Memory B cell (primary cell): ENCODE measurements around the gene FANCF.

Experiments used
- ATAC-seq: fragments of 150-1000 bp; cut with Tn5 transposase; 2 replicates; pipeline ENCODE4 v1.10.0; 2021; ENCODE audit warnings: low read depth, mild to moderate bottlenecking, moderate library complexity
- DNase-seq, 2 donors: peaks; one replicate each; pipeline ENCODE4 v3.0.0; 2022; ENCODE audit warnings: low spot score in 2 of 2
- H3K27ac Mint-ChIP-seq: one replicate; pipeline ENCODE4 v1.8.0; 2022; ENCODE audit warnings: mild to moderate bottlenecking, moderate library complexity, mixed read lengths
- H3K27me3 Mint-ChIP-seq: one replicate; pipeline ENCODE4 v1.8.0; 2022; ENCODE audit warnings: mixed read lengths
- H3K36me3 Mint-ChIP-seq: one replicate; pipeline ENCODE4 v1.8.0; 2022; ENCODE audit warnings: mild to moderate bottlenecking, mixed read lengths
- H3K4me1 Mint-ChIP-seq: one replicate; pipeline ENCODE4 v1.8.0; 2022; ENCODE audit warnings: mixed read lengths
- H3K4me3 Mint-ChIP-seq: one replicate; pipeline ENCODE4 v1.8.0; 2022; ENCODE audit warnings: mild to moderate bottlenecking, moderate library complexity, mixed read lengths
- H3K9me3 Mint-ChIP-seq: one replicate; pipeline ENCODE4 v1.8.0; 2022; ENCODE audit warnings: mixed read lengths

Gene FANCF

DNA sequence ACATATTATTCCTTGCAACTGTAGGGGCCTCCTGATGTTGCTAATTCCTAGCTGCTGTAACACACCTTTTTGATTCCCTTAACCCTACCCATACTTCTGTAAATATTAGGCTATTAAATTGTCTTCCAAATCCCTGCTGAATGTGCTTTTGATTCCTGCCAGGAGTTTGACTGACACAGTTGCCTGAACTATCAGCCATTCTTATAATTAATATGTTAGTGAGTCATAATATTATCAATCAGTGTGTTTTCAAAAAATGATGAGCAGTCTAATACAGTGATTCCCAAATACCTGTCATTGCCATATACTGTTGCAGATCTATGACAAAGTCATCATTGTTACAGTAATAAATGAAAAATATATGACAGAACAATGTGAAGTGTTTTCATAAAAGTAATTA is 15.9 kb upstream of the FANCF start:
- DNase-seq (no peak), ATAC-seq (no peak)
- Mint-ChIP-seq H3K27me3 (no peaks in the 10 kb centered on the region), H3K4me1 (no peaks in the 10 kb centered on the region), H3K4me3 (no peak overlapping the region), H3K9me3 (no peaks in the 10 kb centered on the region), H3K27ac (no peak overlapping the region), H3K36me3 (no peaks in the 10 kb centered on the region)

DNA sequence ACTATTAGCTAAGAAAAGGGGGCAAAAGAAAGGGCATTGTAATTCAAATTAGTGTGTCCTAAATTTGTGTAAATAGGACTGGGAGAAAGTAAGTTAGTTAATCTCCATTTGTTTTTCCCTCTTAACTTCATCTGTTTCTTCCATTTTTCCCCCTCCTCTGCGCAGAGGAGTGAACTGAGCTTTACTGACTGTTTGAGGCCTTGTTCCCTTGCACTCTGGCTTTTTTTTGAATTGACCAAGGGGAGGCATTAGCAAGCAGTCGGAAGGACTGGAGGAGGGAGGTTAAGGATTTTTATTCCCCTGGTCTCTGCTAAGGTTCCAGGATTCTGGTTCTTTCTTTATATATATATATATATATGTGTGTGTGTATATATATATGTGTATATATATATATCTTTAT is 15.2 kb upstream of the FANCF start:
- Mint-ChIP-seq H3K36me3 (no peaks in the 10 kb centered on the region), H3K27me3 (no peaks in the 10 kb centered on the region), H3K4me3 (no peak overlapping the region), H3K4me1 (no peaks in the 10 kb centered on the region), H3K9me3 (no peaks in the 10 kb centered on the region), H3K27ac (no peak overlapping the region)
- no peak for DNase-seq
- ATAC-seq: no peak

DNA sequence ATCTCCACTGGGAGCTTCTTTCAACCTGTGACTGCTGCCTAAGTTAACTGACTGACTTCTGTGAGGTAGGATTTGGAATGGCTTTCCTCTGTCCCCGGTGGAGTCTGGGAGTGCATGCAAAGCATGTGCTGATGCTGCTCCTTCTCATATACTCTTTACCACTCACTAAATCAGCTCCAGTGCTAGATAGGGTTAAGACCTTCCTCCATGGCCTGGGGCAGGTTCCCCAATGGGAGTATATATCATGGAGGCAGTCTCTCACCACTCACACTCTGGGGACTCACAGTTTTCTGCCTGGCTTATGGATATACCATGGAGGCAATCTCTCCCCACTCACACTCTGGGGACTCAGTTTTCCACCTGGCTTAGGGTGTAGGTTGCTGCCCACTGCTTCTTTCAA is 10.1 kb upstream of the FANCF start:
- no peaks in the 10 kb centered on the region for H3K9me3 Mint-ChIP-seq
- peaks cover 5% of the 10 kb centered on the region for H3K4me1 Mint-ChIP-seq
- H3K4me3 Mint-ChIP-seq: no peak overlapping the region
- DNase-seq (no peak), ATAC-seq (no peak)
- peaks cover 3% of the 10 kb centered on the region for H3K36me3 Mint-ChIP-seq
- no peak overlapping the region for H3K27ac Mint-ChIP-seq
- no peaks in the 10 kb centered on the region for H3K27me3 Mint-ChIP-seq

GRCh38 chr11:22634897-22635629 is 9.4 kb upstream of the FANCF start:
- no peak for ATAC-seq
- DNase-seq: no peak
- H3K27me3 Mint-ChIP-seq: no peaks in the 10 kb centered on the region

GRCh38 chr11:22633354-22633902 is 7.8 kb upstream of the FANCF start:
- no peak overlapping the region for H3K27ac Mint-ChIP-seq
- H3K4me1 Mint-ChIP-seq: peaks cover 9% of the 10 kb centered on the region
- no peaks in the 10 kb centered on the region for H3K9me3 Mint-ChIP-seq
- DNase-seq: no peak
- H3K4me3 Mint-ChIP-seq: no peak overlapping the region
- no peak for ATAC-seq
- H3K27me3 Mint-ChIP-seq: no peaks in the 10 kb centered on the region
- H3K36me3 Mint-ChIP-seq: peaks cover 3% of the 10 kb centered on the region

More at GRCh38 chr11:22634897-22635629, 9.4 kb upstream of the FANCF start:
- H3K4me3 Mint-ChIP-seq: no peak overlapping the region
- H3K27ac Mint-ChIP-seq: no peak overlapping the region
- peaks cover 3% of the 10 kb centered on the region for H3K36me3 Mint-ChIP-seq
- peaks cover 9% of the 10 kb centered on the region for H3K4me1 Mint-ChIP-seq
- H3K9me3 Mint-ChIP-seq: no peaks in the 10 kb centered on the region

DNA sequence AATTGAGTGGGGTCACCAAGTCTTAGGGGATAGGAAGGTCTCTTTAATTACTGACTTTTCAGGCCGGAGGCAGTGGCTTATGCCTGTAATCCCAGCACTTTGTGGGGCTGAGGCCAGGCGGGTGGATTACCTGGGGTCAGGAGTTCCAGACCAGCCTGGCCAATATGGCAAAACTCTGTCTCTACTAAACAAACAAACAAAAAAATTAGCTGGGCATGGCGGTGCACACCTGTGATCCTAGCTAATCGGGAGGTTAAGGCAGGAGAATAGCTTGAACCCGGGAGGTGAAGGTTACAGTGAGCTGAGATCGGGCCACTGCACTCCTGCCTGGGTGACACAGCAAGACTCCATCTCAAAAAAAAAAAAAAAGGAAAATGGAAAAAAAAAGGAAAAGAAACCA is 1.8 kb upstream of the FANCF start:
- no peak for DNase-seq
- H3K27me3 Mint-ChIP-seq: no peaks in the 10 kb centered on the region
- H3K36me3 Mint-ChIP-seq: peaks cover 1% of the 10 kb centered on the region
- peaks cover 13% of the 10 kb centered on the region for H3K4me1 Mint-ChIP-seq
- ATAC-seq: no peak
- no peak overlapping the region for H3K4me3 Mint-ChIP-seq
- H3K27ac Mint-ChIP-seq: no peak overlapping the region
- peaks cover 2% of the 10 kb centered on the region for H3K9me3 Mint-ChIP-seq

DNA sequence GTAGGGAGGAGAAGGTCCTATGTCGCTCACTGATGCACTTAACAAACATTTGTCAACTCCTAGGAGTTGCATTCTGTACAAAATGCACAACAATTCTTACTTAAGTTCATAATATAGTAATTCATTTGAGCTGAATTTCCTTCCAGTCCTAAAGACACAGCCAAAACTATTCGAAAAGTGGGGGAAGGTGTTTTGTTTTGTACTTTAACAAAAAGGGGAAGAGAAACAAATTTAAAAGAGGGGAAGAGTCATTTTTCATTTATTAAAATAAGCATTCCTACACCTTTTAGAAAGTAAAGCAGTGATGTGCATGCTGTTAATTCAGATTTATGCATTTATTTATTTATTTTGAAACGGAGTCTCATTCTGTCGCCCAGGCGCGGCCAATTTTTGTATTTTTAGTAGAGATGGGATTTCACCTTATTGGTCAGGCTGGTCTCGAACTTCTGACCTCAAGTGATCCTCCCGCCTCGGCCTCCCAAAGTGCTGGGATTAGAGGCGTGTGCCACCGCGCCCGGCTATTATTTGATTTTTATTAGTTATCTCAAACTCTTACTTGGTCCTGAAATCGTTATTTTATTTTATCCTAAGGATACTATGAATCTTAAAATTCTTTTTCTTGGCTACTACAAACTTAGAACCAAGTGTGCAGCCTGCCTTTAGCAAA is 1.1 kb upstream of the FANCF start:
- ATAC-seq (no peak), DNase-seq (no peak)
- no peaks in the 10 kb centered on the region for H3K27me3 Mint-ChIP-seq
- no peak overlapping the region for H3K27ac Mint-ChIP-seq
- H3K4me1 Mint-ChIP-seq: peaks cover 17% of the 10 kb centered on the region
- H3K36me3 Mint-ChIP-seq: peaks cover 5% of the 10 kb centered on the region
- peaks cover 2% of the 10 kb centered on the region for H3K9me3 Mint-ChIP-seq
- peak overlapping the region; percentile 2 for H3K4me3 Mint-ChIP-seq

DNA sequence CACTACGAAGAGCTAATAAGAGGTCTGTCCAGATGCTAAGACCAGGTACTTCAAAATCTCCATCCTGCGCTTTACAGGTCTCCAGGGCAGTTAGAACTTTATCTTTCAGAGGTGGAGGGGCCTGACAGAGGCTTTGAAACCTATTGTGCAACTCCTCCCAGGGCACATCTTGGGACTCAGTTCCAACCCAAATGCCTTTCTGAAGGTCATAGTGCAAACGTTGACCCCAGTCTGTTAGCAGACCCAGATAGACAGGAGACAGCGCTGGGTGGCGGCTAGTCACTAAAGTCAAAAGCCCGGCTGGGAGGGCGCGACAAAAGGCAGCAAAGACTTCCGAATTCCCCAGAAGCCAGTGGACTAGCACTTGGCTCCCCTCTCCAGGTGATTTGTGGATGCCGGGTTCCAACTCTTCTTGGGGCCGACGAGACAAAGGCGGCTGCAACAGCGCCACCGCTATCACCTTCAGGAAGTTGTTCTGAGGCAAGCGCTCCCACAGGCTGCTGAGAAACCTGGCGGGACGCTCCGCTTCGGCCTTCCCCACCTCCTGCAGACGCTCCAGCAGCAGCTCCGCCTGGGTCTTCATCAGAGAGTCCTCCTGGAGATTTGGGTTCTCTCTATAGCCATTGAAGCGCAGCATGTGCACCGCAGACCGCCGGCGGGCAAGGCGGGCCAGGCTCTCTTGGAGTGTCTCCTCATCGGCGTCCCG is 728 bp downstream of the FANCF start:
- Mint-ChIP-seq H3K36me3 (peaks cover 18% of the 10 kb centered on the region), H3K27ac (peak overlapping the region; percentile 94), H3K9me3 (peaks cover 2% of the 10 kb centered on the region), H3K4me3 (peak overlapping the region; percentile 99), H3K27me3 (no peaks in the 10 kb centered on the region), H3K4me1 (peaks cover 15% of the 10 kb centered on the region)
- peak in 1 of 2 donors; percentile 50 for DNase-seq
- ATAC-seq: peak; percentile 44

DNA sequence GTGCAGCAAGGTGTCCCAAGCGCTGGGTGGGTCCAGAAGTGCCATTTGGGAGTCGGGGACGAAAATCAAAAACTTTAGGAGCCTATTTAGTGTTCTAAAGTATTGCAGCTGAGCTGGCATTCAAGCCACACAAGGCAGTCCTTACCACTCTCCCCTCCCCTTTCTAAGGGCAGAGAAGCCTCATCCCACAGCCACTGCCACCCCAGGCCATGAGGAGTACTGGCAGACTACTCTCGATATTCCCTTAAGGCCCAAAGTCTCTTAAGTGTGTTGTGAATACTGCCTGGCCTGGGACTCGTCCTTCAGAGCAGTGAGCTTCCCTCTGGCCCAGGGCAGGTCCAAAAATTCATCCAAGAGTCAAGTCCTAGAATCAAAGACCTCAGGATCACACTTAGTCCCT is 7.8 kb downstream of the FANCF start:
- no peaks in the 10 kb centered on the region for H3K27me3 Mint-ChIP-seq
- DNase-seq (no peak), ATAC-seq (no peak)
- peaks cover 12% of the 10 kb centered on the region for H3K4me1 Mint-ChIP-seq
- H3K9me3 Mint-ChIP-seq: peaks cover 11% of the 10 kb centered on the region
- no peak overlapping the region for H3K4me3 Mint-ChIP-seq
- peaks cover 24% of the 10 kb centered on the region for H3K36me3 Mint-ChIP-seq
- H3K27ac Mint-ChIP-seq: no peak overlapping the region

DNA sequence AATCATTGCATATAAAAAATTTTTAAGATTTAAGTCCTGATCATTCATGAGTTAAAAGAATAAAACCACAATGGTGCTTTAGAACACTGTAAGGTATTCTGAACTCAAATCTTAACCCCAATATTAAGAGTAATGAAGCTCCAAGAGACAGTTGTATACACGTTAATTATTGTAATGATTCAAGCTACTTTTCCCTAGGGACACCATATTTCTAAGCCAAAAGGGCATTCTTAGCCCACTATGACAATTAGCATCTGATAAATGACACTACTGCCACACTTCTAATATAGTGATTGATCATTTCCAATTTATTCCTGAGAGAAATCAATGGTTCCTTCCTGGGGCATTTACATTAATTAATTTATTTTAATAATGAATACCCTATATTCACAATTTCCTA is 21.7 kb downstream of the FANCF start:
- no peak overlapping the region for H3K27ac Mint-ChIP-seq
- H3K4me3 Mint-ChIP-seq: no peak overlapping the region

GRCh38 chr11:22602504-22602903 is 23.1 kb downstream of the FANCF start:
- no peaks in the 10 kb centered on the region for H3K36me3 Mint-ChIP-seq
- DNase-seq (no peak), ATAC-seq (no peak)
- no peaks in the 10 kb centered on the region for H3K4me1 Mint-ChIP-seq
- no peak overlapping the region for H3K27ac Mint-ChIP-seq
- H3K9me3 Mint-ChIP-seq: no peaks in the 10 kb centered on the region
- H3K27me3 Mint-ChIP-seq: peaks cover 4% of the 10 kb centered on the region
- no peak overlapping the region for H3K4me3 Mint-ChIP-seq

More for the DNA sequence above, 21.7 kb downstream of the FANCF start:
- no peaks in the 10 kb centered on the region for H3K36me3 Mint-ChIP-seq
- DNase-seq: no peak
- peaks cover 4% of the 10 kb centered on the region for H3K27me3 Mint-ChIP-seq
- H3K4me1 Mint-ChIP-seq: no peaks in the 10 kb centered on the region
- no peak for ATAC-seq
- H3K9me3 Mint-ChIP-seq: no peaks in the 10 kb centered on the region

GRCh38 chr11:22599458-22599857 is 26.2 kb downstream of the FANCF start:
- no peaks in the 10 kb centered on the region for H3K4me1 Mint-ChIP-seq
- ATAC-seq: no peak
- H3K36me3 Mint-ChIP-seq: no peaks in the 10 kb centered on the region
- H3K27ac Mint-ChIP-seq: no peak overlapping the region
- peaks cover 5% of the 10 kb centered on the region for H3K27me3 Mint-ChIP-seq
- H3K9me3 Mint-ChIP-seq: no peaks in the 10 kb centered on the region
- no peak for DNase-seq
- H3K4me3 Mint-ChIP-seq: no peak overlapping the region

DNA sequence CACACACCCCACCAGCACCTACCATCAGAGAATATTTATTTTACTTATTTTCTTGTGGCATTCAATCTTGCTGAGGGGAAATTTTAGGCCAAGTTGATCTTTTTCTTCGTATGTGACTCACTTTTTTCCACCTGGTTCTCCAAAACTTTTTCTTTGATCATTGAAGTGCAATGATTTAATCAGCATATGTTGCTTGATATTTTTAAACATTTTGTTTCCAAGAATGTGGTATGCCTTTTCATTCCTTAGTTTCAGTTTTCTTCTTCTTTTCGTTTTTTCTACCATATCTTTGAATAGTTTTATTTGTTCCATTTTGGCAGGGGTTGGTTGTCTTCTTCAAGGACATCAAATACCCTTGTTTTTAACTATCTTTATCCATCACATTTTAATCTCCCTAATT is 28.6 kb downstream of the FANCF start:
- Mint-ChIP-seq H3K36me3 (no peaks in the 10 kb centered on the region), H3K4me3 (no peak overlapping the region), H3K4me1 (no peaks in the 10 kb centered on the region), H3K27me3 (peaks cover 7% of the 10 kb centered on the region), H3K27ac (no peak overlapping the region), H3K9me3 (no peaks in the 10 kb centered on the region)
- no peak for DNase-seq
- ATAC-seq: no peak

- DNase-seq: no peak
- Mint-ChIP-seq H3K27me3 (peaks cover 1% of the 10 kb centered on the region), H3K4me3 (no peak overlapping the region), H3K27ac (no peak overlapping the region), H3K36me3 (no peaks in the 10 kb centered on the region), H3K4me1 (no peaks in the 10 kb centered on the region), H3K9me3 (no peaks in the 10 kb centered on the region)
- no peak for ATAC-seq
These were observed 40.6 kb downstream of the FANCF start for GRCh38 chr11:22584976-22585375.
